GM21360 (cell line): ENCODE measurements around the gene ADGRV1.
A peak's percentile ranks its signal among the peaks of the same experiment; 100 is the strongest.

Source experiments
- ATAC-seq: cut with Tn5 transposase; IDR thresholded peaks from one replicate; pipeline ENCODE4 v1.9.1; 2021; ENCODE audit warnings: mild to moderate bottlenecking, moderate library complexity; ENCODE audit not compliant: unreplicated experiment

Gene ADGRV1

GRCh38 chr5:90930756-90931431 lies 372.3 kb downstream of the ADGRV1 start:
- no peak for ATAC-seq

- no peak for ATAC-seq
Observed at GRCh38 chr5:90932052-90932699, 373.6 kb downstream of the ADGRV1 start.

DNA sequence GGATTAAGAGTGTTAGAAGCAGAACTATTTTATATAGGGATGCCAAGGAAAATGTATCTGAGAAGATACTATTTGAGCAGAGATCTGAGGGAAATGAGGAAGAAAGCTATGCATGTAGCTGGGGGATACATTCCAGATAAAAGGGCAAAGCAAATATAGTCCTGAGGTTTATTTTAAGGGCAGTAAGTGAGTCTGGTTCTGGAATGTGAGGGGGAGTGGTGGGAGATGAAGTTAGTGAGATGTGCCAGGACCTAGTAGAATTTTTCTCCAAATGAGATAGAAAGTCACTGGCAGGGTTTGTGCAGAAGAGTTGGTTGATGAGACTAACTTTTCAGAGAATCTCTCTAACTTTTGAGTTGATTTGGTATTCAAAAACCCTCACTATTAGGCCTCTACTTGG lies 374.7 kb downstream of the ADGRV1 start:
- no peak for ATAC-seq

- no peak for ATAC-seq
Observed at GRCh38 chr5:90934091-90934719, 375.6 kb downstream of the ADGRV1 start.

DNA sequence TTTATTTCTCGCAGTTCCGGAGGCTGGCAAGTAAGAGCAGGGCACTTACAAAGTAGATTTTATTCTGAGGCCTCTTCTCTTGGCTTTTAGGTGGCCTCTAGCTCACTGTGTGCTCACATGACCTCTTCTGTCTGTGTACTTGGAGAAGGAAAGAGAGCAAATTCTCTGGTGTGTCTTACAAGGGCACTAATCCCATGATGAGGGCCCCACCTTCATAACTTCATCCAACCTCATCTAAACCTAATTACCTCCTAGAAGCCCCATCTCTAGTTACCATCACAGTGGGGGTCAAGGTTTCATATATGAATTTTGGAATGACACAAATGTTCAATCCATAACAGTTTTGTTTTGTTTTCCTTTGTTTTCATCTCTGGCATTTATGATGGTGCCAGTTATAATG lies 376.1 kb downstream of the ADGRV1 start:
- ATAC-seq, result no peak

DNA sequence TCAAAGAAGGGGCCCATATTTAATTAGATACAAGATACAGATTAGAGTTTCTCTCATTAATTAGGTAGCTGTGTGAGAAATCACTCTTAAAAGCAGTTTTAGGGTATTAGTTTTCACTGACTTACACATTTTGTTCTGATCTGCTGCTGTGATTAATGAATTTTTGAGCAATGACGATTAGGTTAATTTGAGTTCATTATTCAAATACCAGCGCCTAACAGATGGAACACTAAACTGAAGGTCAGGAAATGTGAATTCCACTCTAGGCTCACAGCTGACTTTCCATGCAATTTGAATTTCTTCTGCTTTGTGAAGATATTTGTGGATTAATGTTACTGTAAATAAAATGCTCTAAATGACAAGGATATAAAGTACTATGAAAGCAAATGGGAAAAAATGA lies 380.6 kb downstream of the ADGRV1 start:
- ATAC-seq, result no peak

DNA sequence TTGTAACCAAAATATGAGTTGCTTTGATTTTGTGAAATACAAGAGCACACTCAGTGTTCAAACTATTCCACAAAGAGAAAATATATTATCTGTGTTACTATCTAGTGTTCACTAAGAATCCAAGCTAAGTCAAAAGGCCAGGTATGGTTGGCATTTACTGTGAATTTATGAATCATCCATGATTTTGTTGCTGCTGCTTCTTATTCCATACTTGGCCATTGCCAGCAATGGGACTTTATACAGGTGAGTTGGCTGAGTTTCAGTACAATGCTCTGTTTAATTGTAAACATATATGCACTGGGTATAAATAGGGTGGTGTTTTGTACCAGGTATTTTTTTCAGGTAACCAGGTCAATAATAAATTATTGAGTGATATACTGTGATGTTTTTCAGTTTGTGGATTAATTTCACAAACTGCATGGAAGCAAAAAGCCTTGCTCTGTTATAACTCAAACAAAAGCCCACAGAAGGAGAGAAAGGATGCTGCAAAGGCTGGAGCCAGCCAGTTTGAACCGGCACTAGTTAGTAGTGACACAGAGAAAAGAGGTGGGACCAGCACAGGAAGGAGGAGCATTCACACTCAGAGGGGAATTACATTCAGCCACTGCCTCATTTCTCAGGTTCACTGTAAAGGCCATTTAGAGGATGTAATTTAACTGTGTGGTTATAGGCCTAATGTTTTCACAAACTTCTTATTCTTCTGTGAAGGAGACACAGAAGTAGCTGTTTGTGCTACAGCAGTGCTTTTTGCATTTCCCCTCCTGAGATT lies 381.8 kb downstream of the ADGRV1 start:
- peak; percentile 100 for ATAC-seq

- ATAC-seq, result no peak
Observed at GRCh38 chr5:90941002-90941720, 382.6 kb downstream of the ADGRV1 start.

DNA sequence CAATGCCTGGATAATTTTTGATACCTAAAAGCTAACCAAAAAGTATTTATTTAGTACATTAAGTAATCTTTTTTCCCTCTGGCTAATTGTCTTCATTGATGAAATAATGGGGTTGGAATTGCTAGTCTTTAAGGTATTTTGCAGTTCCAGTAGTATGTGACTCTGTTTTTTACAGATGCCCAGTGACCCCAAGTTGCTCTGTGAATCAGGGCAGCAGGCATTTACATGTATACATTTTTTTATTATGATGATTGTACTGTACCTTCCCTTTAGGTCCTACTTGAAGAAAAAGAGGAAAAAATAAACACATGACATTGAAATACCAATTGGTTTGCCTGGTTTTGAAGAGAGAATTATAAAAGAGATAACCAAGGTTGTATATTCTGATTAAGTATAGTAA lies 385.5 kb downstream of the ADGRV1 start:
- ATAC-seq, result no peak

DNA sequence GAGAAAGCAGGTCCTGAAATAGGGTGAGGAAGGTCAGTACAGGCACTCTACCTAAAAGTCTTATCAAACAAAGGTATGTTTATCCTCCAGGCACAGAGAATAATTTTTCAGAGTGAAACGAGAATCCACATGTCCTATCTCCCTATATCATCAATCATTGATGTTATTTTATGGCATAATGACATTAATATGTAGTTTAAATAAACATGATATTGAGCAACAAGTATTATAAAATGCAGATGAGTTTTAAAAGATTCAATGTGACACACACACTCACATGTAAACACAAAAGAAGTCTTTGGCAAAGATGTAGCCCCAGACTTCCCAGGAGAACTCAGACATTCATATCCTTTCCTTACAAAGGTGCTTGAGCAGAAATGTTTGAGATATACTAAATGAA lies 389.1 kb downstream of the ADGRV1 start:
- ATAC-seq, result no peak

DNA sequence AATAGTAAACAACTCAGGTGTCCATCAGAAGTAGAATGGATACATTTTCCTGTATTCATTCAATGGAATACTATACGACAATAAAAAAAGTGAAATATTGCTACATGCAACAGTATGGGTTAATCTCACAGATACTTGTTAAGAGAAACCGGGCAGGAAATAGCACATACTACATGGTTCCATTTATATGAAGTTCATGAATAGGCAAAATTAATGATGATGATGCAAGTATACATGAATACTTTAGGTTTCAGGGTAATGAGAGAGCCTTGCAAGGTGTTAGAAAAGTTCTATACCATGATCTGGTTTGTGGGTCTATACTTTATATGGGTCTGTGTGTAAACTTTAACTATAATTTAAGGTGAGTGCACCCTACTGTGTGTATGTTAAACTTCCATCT lies 390.4 kb downstream of the ADGRV1 start:
- no peak for ATAC-seq

- no peak for ATAC-seq
Observed at GRCh38 chr5:90949469-90950358, 391.1 kb downstream of the ADGRV1 start.

DNA sequence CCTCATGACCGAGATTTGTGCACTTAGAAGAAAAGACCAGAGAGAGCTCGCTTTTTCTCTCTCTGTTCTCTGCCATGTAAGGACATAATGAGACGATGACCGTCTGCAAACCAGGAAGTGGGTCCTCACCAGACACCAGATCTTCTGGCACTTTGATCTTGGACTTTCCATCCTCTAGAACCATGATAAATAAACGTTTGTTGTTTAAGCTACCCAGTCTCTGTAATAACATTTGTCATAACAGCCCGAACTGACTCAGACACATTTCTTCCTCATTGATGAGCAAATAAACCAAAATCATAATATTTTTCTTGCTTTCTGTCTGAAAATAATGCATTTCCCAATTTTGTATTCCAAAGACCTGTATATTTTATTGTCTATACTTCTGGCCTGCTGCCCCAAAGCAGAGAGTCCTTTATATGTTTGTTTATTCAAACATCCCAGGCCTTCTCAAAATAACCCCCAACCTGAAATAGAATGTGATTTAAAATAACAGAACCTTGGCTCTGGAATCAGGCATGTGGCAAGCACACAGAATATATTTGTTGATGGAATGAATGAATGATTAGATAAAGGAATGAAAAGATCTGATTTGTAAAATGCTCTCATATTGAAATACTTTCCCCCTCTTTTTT lies 396.5 kb downstream of the ADGRV1 start:
- no peak for ATAC-seq

DNA sequence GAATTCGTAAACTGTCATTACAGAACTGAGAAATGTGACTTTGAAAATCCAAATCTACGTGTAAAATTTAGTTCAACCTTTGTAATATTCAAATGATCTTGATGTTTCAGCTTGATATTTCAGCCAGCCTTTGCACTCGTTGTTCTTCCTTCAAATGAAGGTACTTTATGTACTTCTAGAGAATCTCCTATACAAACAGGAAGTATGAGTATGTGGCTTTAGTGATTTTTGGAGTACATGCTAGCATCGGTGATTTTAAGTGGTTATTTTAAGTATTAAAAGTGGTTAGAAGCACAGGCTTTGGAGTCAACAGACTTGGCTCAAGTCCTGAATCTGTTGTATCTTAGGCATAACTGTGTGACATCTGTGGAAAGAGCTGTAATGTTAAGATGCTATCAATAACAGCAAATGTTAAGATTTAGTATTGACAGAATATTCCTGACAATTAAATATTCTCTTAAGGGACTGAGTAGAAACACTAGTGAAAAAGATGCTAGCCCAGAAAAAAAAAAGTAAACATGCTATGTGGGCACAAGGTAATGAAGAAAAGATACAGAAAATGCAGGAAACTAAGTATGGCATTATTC lies 398.0 kb downstream of the ADGRV1 start:
- ATAC-seq, result no peak

DNA sequence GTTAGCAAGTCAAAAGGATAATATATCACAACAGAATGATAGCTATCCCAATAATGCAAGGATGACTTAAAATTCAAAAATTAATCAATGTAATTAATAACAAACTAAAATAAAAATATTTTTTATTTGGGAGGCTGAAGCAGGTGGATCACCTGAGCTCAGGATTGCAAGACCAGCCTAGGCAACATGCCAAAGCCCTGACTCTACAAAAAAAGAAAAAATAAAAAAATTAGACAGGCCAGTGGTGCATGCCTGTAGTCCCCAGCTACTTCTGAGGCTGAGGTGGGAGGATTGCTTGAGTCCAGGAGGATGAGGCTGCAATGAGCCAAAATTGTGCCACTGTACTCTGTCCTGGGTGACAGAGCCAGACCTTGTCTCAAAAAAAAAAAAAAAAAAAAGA lies 399.3 kb downstream of the ADGRV1 start:
- ATAC-seq, result no peak

DNA sequence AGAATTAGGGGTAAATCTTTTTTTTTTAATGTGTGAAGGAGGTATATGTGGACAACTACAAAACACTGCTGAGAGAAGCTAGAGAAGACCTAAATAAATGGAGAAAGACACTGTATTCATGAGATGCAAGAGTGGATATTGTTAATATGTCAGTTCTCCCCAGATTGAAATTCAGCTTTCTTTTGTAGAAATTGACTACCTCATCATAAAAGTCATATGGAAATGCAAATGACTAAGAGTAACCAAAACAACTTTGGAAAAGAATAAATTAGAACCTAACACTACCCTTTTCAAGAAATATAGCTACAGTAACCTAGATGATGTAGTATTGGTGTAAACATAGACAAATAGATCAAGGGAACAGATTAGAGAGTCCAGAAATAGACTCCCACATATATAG lies 400.7 kb downstream of the ADGRV1 start:
- ATAC-seq, result no peak

GRCh38 chr5:90962481-90962880 lies 403.9 kb downstream of the ADGRV1 start:
- ATAC-seq, result no peak

- ATAC-seq, result no peak
Observed at GRCh38 chr5:90965110-90965685, 406.6 kb downstream of the ADGRV1 start.

GRCh38 chr5:90967443-90967842 lies 408.8 kb downstream of the ADGRV1 start:
- no peak for ATAC-seq
